Lower lobe of right lung (tissue), 2 donors: Measurements from ENCODE around the gene RNPEPL1. TPM values are rescaled to one million over a fixed set of nuclear protein-coding genes. Genes with fewer than 3 reads are reported as not detected.

Experiments used
- ATAC-seq, 2 donors: fragments of 200-7000 bp; cut with Tn5 transposase; one replicate each; pipeline ENCODE4 v1.9.1; 2020 to 2022; ENCODE audit warnings: mild to moderate bottlenecking in 2 of 2, moderate library complexity in 2 of 2
- DNase-seq: peaks from one replicate; pipeline ENCODE4 v3.0.0-alpha.2; 2020
- H3K27ac ChIP-seq: fragments of 200-600 bp; one replicate; pipeline ENCODE4 v1.8.0; 2022
- H3K27me3 ChIP-seq: fragments of 200-600 bp; one replicate; pipeline ENCODE4 v1.8.0; 2022; ENCODE audit warnings: low read depth
- H3K36me3 ChIP-seq: fragments of 200-600 bp; one replicate; pipeline ENCODE4 v1.8.0; 2022; ENCODE audit warnings: mild to moderate bottlenecking
- H3K4me1 ChIP-seq: fragments of 200-600 bp; one replicate; pipeline ENCODE4 v1.8.0; 2022
- H3K4me3 ChIP-seq: fragments of 200-600 bp; one replicate; pipeline ENCODE4 v1.8.0; 2022; ENCODE audit warnings: mild to moderate bottlenecking
- H3K9me3 ChIP-seq: fragments of 200-600 bp; one replicate; pipeline ENCODE4 v1.8.0; 2022
- intact Hi-C: fragments of 100-400 bp; cut with DNase I; formaldehyde crosslinking; loops from one replicate; pipeline ENCODE4 v1.11.0; 2022
- total RNA-seq: library from RNA; stranded (reverse); fragmentation: NEBNext Ultra II Directional; extraction: Animal tissue kit (Norgen Biotek cat#: 25700); gene quantifications from one replicate; pipeline ENCODE4 v1.2.1, GENCODE V29; 2021
- TF ChIP-seq, protein P1 (sequence below): fragments of 200-600 bp; IDR thresholded peaks from one replicate; pipeline ENCODE4 v1.8.0; 2022; ENCODE audit warnings: antibody characterized with exemption, mild to moderate bottlenecking
- donor health status: DM: no; HTN: yes; CAD: no; lungs with severe emphysema.

Gene RNPEPL1
- total RNA-seq, 1 donor from 2014 or later, result 102 TPM

DNA sequence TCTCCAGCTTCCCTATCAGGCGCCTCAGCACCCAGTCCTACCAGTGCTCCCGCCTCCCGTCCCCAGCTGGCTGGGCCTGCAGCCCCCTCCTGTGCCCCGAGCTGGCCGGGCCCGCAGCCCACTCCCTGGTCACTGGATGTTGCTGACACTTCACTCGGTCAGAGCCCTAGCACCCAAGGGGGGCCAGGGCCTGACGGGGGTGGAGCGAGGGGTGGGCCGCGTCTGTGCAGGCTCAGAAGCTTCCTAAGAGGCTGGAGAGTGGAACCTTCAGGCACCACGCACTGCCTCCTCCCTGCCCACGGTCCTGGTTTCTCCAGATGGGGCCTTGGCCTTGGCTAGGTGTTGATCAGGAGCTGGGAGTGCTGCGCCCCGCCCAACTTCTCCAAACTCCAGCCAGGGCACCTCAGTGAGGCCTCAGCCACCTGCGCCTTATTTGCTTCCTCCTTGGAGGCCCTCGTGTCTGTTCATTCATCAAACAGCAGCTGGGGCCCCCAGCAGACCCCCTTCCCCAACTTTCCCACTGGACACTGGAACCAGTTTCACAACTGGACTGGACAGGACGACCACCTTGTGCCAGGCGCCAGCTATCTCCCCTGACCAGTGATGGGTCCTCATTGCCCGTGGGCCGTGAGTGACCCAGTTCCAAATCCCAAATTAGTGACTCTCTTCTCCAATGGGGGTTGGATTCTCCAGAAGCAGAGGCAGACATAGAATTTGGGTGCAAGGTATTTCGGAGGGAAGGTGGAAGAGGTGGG lies 35.0 kb downstream of the RNPEPL1 start:
- no peak for ATAC-seq
- Histone ChIP-seq H3K36me3 (peaks cover 21% of the 10 kb centered on the region), H3K27ac (no peak overlapping the region)

DNA sequence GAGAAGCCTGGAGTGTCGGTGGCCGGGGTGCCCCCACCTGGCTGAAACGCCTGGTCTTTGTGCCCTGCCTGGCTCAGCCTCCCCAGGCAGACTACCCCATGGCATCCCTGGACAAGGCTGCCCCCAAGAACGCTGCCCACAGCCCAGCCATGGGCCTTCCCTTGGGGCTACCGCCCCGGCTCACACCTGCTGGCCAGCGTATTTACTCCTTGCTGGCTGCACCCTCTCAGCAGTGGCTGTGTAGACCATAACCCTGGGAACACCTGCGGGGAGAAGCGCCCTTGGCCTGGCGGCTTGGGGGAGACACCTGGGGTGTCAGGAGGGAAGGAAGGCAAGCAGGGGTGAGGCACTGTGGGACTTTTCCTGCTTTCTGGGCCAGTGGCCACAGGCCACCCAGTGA lies 35.6 kb downstream of the RNPEPL1 start:
- no peaks in the 10 kb centered on the region for H3K9me3 ChIP-seq
- TF ChIP-seq, protein P1, sequence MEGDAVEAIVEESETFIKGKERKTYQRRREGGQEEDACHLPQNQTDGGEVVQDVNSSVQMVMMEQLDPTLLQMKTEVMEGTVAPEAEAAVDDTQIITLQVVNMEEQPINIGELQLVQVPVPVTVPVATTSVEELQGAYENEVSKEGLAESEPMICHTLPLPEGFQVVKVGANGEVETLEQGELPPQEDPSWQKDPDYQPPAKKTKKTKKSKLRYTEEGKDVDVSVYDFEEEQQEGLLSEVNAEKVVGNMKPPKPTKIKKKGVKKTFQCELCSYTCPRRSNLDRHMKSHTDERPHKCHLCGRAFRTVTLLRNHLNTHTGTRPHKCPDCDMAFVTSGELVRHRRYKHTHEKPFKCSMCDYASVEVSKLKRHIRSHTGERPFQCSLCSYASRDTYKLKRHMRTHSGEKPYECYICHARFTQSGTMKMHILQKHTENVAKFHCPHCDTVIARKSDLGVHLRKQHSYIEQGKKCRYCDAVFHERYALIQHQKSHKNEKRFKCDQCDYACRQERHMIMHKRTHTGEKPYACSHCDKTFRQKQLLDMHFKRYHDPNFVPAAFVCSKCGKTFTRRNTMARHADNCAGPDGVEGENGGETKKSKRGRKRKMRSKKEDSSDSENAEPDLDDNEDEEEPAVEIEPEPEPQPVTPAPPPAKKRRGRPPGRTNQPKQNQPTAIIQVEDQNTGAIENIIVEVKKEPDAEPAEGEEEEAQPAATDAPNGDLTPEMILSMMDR, result no peak
- H3K27me3 ChIP-seq, result no peaks in the 10 kb centered on the region
- H3K4me1 ChIP-seq, result peaks cover 10% of the 10 kb centered on the region
- intact Hi-C loops, result no loop called here
- no peak overlapping the region for H3K4me3 ChIP-seq
- DNase-seq, result no peak
- H3K27ac ChIP-seq, result no peak overlapping the region
- peaks cover 15% of the 10 kb centered on the region for H3K36me3 ChIP-seq
- peak in 1 of 2 donors; percentile 3 for ATAC-seq

More for the DNA sequence above, 35.0 kb downstream of the RNPEPL1 start:
- Histone ChIP-seq H3K27me3 (no peaks in the 10 kb centered on the region), H3K9me3 (no peaks in the 10 kb centered on the region), H3K4me1 (peaks cover 10% of the 10 kb centered on the region), H3K4me3 (no peak overlapping the region)
- TF ChIP-seq, protein P1, result no peak
- DNase-seq, result peak; percentile 34
- intact Hi-C loops, result no loop called here

DNA sequence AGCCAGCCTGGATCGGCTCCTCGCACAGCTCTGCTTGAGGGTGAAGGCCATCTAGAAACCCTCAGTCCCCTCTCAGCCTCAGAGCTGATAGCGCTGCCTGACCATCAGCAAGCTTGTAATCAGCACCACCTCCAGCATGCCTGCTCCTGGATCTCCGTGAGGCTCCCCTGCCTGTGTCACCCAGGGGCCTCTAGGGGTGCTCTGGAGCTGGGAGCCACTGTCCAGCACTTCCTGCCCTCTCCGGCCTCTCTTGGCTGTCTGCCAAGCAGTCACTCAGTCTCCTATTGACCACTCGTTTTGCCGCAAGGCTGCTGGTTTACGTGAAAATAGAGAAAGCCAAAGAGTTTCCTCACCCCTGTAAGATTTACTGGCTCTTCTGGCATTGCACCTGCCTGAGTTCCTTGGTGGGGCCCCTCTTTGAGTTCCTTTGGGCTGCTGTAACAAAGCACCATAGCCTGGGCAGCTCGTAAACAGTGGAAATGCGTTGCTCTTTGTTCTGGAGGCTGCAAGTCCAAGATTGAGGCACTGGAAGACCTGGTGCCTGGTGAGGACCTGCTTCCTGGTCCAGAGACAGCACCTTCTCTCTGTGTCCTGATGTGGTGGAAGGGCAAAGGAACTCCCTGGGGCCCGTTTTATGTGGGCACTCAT lies 36.1 kb downstream of the RNPEPL1 start:
- Histone ChIP-seq H3K27ac (no peak overlapping the region), H3K36me3 (peaks cover 10% of the 10 kb centered on the region), H3K4me3 (no peak overlapping the region), H3K27me3 (no peaks in the 10 kb centered on the region), H3K4me1 (peaks cover 10% of the 10 kb centered on the region), H3K9me3 (no peaks in the 10 kb centered on the region)
- TF ChIP-seq, protein P1, result peak; percentile 79
- DNase-seq, result peak; percentile 89
- peak; percentile 88 to 90 for ATAC-seq
- intact Hi-C loops, result no loop called here

DNA sequence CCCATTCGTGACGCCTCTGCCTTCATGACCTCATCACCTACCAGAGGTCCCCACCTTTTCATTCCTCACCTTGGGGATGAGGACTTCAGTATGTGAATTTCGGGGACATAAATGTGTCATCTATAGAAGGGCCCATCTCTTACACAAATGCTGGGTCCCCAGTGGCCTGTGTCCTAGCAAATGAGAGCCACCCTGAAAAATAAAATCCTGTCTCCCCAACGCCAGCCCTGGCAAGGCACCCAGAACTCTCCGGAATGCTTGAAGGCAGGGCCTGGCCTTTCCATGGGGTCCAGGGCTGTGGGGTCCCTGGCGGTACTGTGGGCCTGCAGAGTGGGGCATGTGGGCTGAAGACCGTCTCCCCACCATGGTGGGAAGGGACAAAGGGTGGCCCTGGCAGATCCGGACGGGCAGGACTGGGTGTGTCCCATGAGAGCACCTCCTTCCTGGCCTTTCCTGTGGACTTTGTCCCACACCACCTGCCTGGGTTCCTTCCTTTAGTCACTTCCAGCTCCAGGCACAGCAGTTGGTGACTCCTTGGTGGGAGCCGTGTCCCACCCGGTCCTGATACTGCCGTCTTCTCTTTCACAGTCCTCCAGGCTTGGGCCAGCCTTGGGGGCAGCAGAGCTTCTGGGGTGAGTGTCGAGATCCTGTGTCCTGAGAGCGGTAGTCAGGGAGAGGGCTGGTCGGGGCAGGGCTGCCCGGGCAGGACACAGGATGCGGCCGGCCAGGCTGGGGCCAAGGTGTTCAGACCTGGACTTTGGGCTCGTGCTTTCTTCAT lies 36.8 kb downstream of the RNPEPL1 start:
- intact Hi-C loops, result no loop called here
- DNase-seq, result peak; percentile 42
- no peak overlapping the region for H3K27ac ChIP-seq
- no peaks in the 10 kb centered on the region for H3K27me3 ChIP-seq
- H3K9me3 ChIP-seq, result no peaks in the 10 kb centered on the region
- no peak overlapping the region for H3K4me3 ChIP-seq
- TF ChIP-seq, protein P1, result no peak
- peaks cover 4% of the 10 kb centered on the region for H3K36me3 ChIP-seq
- no peak for ATAC-seq
- H3K4me1 ChIP-seq, result peaks cover 10% of the 10 kb centered on the region

DNA sequence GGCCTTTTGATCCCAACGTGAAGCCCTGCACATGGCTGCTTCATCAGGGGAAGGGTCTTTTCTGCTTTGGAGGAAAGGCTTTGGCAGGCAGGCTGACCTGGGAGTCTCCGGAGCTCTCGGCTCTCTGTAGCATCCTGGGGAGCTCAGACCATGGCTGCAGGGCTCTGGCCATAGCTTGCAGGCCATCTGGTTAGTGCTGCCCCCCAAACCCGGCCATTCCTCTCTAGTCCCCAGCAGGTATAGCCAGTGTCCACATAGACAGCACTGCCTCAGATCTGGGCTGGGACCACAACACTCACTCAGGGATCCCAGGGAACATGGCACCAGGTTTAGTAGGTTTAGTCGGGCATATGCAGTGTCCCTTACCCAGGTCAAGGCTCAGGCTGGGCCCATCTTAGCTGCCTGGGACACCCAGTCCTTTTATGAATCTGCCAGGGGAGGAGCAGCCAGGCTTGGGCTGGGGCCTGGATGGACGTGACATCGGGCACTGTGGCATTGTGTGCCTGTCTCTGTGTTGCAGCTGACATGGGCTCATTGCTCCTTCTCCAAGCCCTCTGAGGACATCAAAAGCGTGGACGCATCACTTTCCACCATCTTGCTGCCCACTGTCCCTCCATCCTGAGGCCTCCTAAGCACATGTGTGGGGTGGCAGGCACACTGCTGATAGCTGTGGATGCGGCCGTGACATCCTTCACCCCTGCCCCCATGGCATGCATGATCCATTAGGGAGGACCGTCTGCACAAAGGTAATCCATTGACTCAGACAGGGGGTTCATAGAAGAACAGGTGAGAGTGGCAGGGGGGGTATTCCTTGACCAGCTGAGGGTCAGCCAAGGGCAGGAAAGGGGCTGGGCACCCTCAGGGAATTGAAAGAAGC lies 37.8 kb downstream of the RNPEPL1 start:
- TF ChIP-seq, protein P1, result no peak
- Histone ChIP-seq H3K4me3 (no peak overlapping the region), H3K27ac (no peak overlapping the region), H3K36me3 (no peaks in the 10 kb centered on the region), H3K4me1 (peaks cover 10% of the 10 kb centered on the region), H3K27me3 (no peaks in the 10 kb centered on the region), H3K9me3 (no peaks in the 10 kb centered on the region)
- ATAC-seq, result no peak
- intact Hi-C loops, result no loop called here
- peak; percentile 33 for DNase-seq
